DND-41 (cell line): ENCODE measurements around the gene COQ8B.

Experiments used
- ATAC-seq: fragments of 200-7000 bp; cut with Tn5 transposase; 3 replicates; pipeline ENCODE4 v1.9.1; 2021; ENCODE audit warnings: low read depth; ENCODE audit not compliant: insufficient read depth
- DNase-seq: peaks from one replicate; pipeline ENCODE4 v3.0.0-alpha.2; 2020
- H2AFZ ChIP-seq: 2 replicates; pipeline ENCODE4 v1.6.0; 2012; ENCODE audit warnings: low read depth, low read length
- H3K27ac ChIP-seq: 2 replicates; pipeline ENCODE4 v1.5.1; 2012; ENCODE audit warnings: low read length, inconsistent platforms
- H3K27me3 ChIP-seq: fragments of 200-600 bp; sonication (generic); 2 replicates; pipeline ENCODE4 v1.6.0; 2012; ENCODE audit warnings: low read length, mild to moderate bottlenecking, inconsistent platforms; ENCODE audit not compliant: insufficient read depth, poor library complexity
- H3K36me3 ChIP-seq: 2 replicates; pipeline ENCODE4 v1.5.1; 2012; ENCODE audit warnings: low read length, inconsistent platforms; ENCODE audit not compliant: insufficient read depth
- H3K4me1 ChIP-seq: 2 replicates; pipeline ENCODE4 v1.5.1; 2012; ENCODE audit warnings: mild to moderate bottlenecking, low read length; ENCODE audit not compliant: insufficient read depth
- H3K4me2 ChIP-seq: 2 replicates; pipeline ENCODE4 v1.6.0; 2012; ENCODE audit warnings: mild to moderate bottlenecking, moderate library complexity, low read length, inconsistent platforms; ENCODE audit not compliant: insufficient read depth
- H3K4me3 ChIP-seq, 2 experiments: fragments of 200-600 bp in 1 of 2; shearing (Covaris generic) in 1 of 2; 2 replicates each; pipeline ENCODE4 v1.5.1; 2012 to 2016; ENCODE audit warnings: inconsistent platforms in 2 of 2, low read length in 2 of 2, mild to moderate bottlenecking in 2 of 2, low read depth in 1 of 2, moderate library complexity in 1 of 2
- H3K79me2 ChIP-seq: 2 replicates; pipeline ENCODE4 v1.6.0; 2012; ENCODE audit warnings: low read length, inconsistent platforms; ENCODE audit not compliant: insufficient read depth
- H3K9ac ChIP-seq: 2 replicates; pipeline ENCODE4 v1.6.0; 2012; ENCODE audit warnings: low read depth, mild to moderate bottlenecking, inconsistent platforms, low read length, moderate library complexity
- H3K9me3 ChIP-seq: 2 replicates; pipeline ENCODE4 v1.5.1; 2012; ENCODE audit warnings: low read length, moderate library complexity, mild to moderate bottlenecking, inconsistent platforms; ENCODE audit not compliant: insufficient read depth, severe bottlenecking
- H4K20me1 ChIP-seq: 2 replicates; pipeline ENCODE4 v1.6.0; 2012; ENCODE audit warnings: low read length; ENCODE audit not compliant: insufficient read depth
- CTCF ChIP-seq: IDR thresholded peaks from 2 replicates; pipeline ENCODE4 v1.5.1; 2012; ENCODE audit warnings: borderline replicate concordance, low read length, moderate library complexity, mild to moderate bottlenecking; ENCODE audit not compliant: poor library complexity, severe bottlenecking; ENCODE audit errors: extremely low read depth
- EZH2 ChIP-seq: IDR thresholded peaks from 3 replicates; pipeline ENCODE4 v1.6.1; 2012; ENCODE audit warnings: borderline replicate concordance, low read depth, mild to moderate bottlenecking, moderate library complexity, low read length, inconsistent platforms; ENCODE audit not compliant: severe bottlenecking

COQ8B gene

DNA sequence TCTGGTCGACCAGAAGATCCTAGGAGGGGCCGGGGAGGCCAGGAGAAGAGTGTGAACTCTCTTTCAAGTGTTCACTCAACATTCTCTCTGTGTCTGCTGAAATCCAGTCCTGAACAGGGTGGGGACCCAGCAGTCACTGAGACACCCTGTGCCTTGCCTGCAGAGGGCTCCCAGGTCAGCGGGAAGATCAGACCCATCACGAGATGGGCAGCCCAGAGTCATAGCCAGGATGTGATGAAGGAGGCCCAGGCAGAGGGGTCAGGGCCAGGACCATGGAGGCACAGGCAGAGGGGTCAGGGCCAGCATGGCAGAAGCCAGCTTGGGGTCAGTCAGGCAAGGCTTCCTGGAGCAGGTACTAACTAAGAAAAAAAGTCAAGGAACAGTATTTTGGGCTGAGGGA is 35.6 kb downstream of the COQ8B start:
- Histone ChIP-seq H4K20me1 (no peaks in the 10 kb centered on the region), H3K36me3 (peaks cover 32% of the 10 kb centered on the region)
- ATAC-seq = no peak

DNA sequence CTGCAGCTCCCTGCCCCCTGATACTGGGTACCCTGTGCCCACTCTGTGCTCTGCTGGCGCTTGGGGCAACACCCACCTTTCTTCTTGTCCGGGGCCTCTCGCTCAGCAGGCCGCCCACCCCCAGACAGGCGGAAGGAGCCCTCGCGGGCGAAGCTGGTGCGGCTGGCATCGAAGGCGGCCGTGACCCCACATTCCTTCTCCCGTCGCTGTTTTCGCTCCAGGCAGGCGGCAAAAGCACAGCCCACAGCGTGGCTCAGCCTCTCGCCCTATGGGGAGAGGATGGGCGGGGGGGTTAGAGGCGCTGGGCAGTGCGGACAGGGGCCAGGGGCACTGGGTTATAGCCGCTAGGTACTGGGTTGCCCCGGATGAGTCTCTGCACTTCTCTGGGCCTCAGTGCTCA is 39.5 kb downstream of the COQ8B start:
- no peak for TF ChIP-seq CTCF
- no peak for TF ChIP-seq EZH2
- Histone ChIP-seq H3K79me2 (no peaks in the 10 kb centered on the region), H3K9me3 (no peaks in the 10 kb centered on the region), H3K27me3 (no peaks in the 10 kb centered on the region), H4K20me1 (no peaks in the 10 kb centered on the region), H3K36me3 (peaks cover 41% of the 10 kb centered on the region), H3K4me2 (no peak overlapping the region), H3K27ac (no peak overlapping the region), H2AFZ (no peak overlapping the region), H3K9ac (no peak overlapping the region), H3K4me1 (no peaks in the 10 kb centered on the region), H3K4me3 (no peak overlapping the region)
- ATAC-seq (no peak), DNase-seq (no peak)

More for the DNA sequence above, 35.6 kb downstream of the COQ8B start:
- H3K27ac ChIP-seq = no peak overlapping the region
- H3K79me2 ChIP-seq = no peaks in the 10 kb centered on the region
- H3K9me3 ChIP-seq = no peaks in the 10 kb centered on the region
- H3K4me2 ChIP-seq = no peak overlapping the region
- no peaks in the 10 kb centered on the region for H3K27me3 ChIP-seq
- no peaks in the 10 kb centered on the region for H3K4me1 ChIP-seq
- no peak overlapping the region for H2AFZ ChIP-seq
- DNase-seq = no peak
- TF ChIP-seq CTCF = no peak
- no peak for TF ChIP-seq EZH2
- H3K9ac ChIP-seq = no peak overlapping the region
- no peak overlapping the region for H3K4me3 ChIP-seq

DNA sequence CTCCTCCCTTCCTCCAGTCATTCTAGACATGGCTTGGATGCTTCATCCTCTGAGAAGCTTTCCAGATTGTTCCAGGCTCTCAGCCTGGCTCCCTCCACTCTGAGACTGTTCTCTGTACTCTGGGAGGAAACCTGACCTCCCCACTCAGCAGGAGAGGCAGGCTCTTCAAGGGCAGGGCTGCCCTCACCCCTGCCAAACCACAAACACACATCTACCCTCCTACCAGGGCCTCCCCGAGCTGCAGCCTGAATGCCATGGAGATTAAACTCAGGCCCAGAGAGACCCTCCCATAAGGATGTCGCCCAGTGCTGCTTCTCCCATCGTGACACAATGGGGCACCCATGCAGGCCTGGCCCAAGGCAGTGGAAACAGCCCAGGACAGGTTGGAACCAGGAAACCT is 42.4 kb downstream of the COQ8B start:
- peaks cover 5% of the 10 kb centered on the region for H3K9me3 ChIP-seq
- no peak overlapping the region for H3K4me2 ChIP-seq
- H3K27ac ChIP-seq = no peak overlapping the region
- no peak overlapping the region for H3K4me3 ChIP-seq
- no peak for TF ChIP-seq CTCF
- no peak for TF ChIP-seq EZH2
- DNase-seq = no peak
- H3K9ac ChIP-seq = no peak overlapping the region
- H3K79me2 ChIP-seq = no peaks in the 10 kb centered on the region
- no peaks in the 10 kb centered on the region for H4K20me1 ChIP-seq
- H3K36me3 ChIP-seq = peaks cover 63% of the 10 kb centered on the region
- peak; percentile 57; the same call in 1 of the 3 replicates for ATAC-seq
- no peaks in the 10 kb centered on the region for H3K27me3 ChIP-seq
- no peak overlapping the region for H2AFZ ChIP-seq
- no peaks in the 10 kb centered on the region for H3K4me1 ChIP-seq

DNA sequence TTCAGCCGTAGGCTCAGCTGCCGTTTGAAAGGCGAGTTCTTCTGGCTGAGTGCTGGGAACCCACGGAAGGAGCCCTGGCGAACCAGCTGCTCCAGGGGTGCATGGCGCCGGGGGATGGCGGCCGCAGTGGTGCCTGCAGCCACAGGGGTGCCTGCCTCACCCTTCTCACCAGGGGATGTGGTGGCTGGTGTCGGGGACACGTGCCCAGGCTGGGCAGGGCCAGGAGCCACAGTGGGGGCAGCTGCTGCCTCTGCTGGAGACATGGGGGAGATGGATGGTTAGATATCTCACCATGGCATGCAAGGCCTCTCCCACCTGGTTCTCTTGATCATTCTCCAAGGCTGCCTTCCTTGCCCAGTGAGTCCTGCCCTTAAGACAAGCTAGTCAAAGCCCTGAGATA is 43.3 kb downstream of the COQ8B start:
- DNase-seq (no peak), ATAC-seq (0 out of 3 replicates have a peak, but pooled peaks have one; percentile 19)
- Histone ChIP-seq H3K27ac (no peak overlapping the region), H2AFZ (no peak overlapping the region), H3K9ac (no peak overlapping the region), H3K4me1 (no peaks in the 10 kb centered on the region), H3K9me3 (peaks cover 5% of the 10 kb centered on the region), H3K36me3 (peaks cover 64% of the 10 kb centered on the region), H3K27me3 (no peaks in the 10 kb centered on the region), H4K20me1 (no peaks in the 10 kb centered on the region), H3K79me2 (no peaks in the 10 kb centered on the region), H3K4me2 (no peak overlapping the region), H3K4me3 (no peak overlapping the region)
- TF ChIP-seq CTCF (no peak), EZH2 (no peak)
